NCI-H2107 treated with DMSO at 0.1 percent for 48 hours (cell line): ENCODE results near the gene ZNF644.

Source experiments
- DNase-seq: peaks from one replicate; lab custom pipeline; 2025; ENCODE audit not compliant: unreplicated experiment; lab: John Stamatoyannopoulos, UW

The ZNF644 gene

GRCh38 chr1:91022518-91022929, 689 bp upstream of the ZNF644 start:
- no peak for DNase-seq

- peak; percentile 79 for DNase-seq
Measured at GRCh38 chr1:91020967-91021685, 709 bp downstream of the ZNF644 start.

GRCh38 chr1:91020486-91020885, 1.3 kb downstream of the ZNF644 start:
- DNase-seq: no peak

- no peak for DNase-seq
Measured at GRCh38 chr1:91018006-91018405, 3.8 kb downstream of the ZNF644 start.

DNA sequence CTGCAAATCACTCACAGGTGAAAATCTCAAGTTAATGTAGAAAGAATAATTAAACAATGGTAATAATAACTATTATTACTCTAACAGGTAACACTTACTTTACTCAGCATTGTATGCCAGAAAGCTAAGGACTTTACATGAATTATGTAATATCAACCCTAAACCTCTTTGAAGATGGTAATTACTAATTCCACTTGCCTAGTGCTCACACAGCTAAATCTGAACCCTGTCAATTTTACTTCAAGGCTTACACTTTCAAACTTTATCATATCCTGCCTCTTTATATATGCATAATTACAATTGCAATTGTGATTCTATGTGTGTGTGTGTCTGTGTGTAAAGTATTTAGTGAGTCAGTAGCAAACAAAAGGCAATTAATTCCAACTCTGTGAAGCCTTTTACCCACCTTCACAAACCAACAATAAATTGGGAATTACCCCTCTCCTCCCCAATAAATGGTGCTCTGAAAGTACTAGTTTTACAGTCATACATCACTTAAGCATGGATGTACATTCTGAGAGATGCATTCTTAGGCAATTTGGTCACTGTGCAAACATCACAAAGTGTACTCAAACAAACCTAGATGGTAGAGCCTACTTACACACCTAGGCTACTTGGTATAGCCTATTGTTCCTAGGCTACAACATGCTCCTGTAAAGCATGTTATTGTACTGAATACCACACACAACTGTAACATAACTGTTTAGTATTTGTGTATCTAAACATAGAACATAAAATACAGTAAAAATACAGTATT, 5.9 kb downstream of the ZNF644 start:
- DNase-seq: no peak

- DNase-seq: no peak
Measured at GRCh38 chr1:91015358-91015780, 6.5 kb downstream of the ZNF644 start.

- DNase-seq: no peak
Measured at GRCh38 chr1:91014475-91014874, 7.4 kb downstream of the ZNF644 start.

DNA sequence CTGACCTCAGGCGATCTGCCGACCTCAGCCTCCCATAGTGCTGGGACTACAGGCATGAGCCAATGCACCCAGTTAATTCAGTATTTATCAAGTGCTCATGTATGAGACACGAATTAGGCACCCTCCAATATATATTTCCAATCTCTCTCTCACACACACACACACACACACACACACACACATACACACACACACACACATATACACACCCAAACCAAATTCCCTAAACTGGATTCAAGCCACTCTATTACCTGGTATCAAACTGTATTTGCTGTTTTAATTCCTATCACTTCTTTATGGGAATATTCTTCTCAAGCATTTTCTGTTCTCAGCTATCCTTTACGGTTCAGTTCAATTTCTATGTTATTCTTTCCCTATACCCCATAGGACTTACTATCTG, 8.5 kb downstream of the ZNF644 start:
- DNase-seq: no peak

GRCh38 chr1:91012196-91012595, 9.6 kb downstream of the ZNF644 start:
- no peak for DNase-seq

GRCh38 chr1:91011726-91012125, 10.1 kb downstream of the ZNF644 start:
- DNase-seq: no peak

DNA sequence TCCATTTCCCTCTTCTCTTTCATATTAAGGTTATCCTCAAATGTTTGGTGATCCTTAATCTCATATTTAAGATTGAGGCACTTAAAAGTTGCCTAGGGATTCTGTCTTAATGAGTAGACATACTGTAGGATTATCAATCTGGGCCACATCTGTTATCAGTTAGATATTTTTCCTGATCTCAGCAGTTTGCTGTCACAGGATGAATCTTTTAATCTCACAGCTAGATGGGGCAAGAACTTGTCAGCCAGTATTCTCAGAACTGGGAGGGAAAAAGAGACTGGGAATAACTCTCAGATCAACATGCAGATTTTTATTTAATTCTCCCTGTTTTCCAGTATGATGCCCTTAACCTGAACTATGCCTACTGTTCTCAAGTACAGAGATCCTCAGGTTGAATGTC, 14.0 kb downstream of the ZNF644 start:
- DNase-seq: no peak

GRCh38 chr1:91007092-91007491, 14.7 kb downstream of the ZNF644 start:
- DNase-seq: no peak

DNA sequence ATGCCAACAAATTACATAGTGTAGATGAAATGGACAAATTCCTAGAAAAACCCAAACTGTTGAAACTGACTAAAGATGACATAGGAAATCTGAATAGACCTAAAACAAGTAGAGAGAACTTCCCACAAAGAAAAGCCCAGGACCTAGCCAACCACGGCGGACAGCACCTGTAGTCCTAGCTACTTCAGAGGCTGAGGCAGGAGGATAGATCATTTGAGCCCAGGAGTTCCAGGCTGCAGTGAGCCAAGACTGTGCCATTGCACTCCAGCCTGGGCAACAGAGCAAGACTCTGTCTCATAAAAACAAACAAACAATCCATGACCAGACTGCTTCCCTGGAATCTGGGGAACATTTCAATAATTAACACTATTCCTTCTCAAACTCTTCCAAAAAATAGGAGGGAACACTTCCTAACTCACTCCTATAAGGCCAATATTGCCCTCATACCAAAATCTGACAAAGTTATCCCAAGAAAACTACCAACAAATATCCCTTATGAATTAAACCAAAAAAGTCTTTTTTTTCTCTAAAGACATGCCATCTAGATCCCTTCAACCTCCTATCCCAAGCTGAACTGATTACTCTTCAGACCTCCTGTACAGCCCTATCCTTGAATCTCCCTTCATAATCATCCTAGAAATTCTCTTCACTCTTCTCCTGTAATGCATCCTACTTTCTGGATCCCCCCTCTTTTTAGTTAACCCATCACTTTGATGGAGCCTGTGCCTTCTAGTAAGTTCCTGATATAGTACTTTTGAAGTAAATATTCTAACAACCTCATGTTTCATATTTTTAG, 15.5 kb downstream of the ZNF644 start:
- DNase-seq: no peak

DNA sequence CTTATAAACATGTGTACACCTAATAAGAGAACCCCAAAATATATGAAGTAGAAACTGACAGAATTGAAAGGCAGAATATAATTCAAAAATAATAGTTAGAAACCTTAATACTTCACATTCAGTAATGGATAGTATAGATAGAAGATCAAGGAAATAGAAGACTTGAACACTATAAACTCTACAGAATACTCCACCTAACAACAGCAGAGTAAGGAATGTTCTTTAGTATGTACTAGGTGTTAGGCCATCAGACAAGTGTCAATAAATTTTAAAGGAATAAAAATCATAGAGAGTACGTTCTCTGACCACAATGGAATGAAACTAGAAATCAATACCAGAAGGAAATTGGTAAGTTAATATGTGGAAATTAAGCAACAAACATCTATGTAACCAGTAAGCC, 16.6 kb downstream of the ZNF644 start:
- no peak for DNase-seq

DNA sequence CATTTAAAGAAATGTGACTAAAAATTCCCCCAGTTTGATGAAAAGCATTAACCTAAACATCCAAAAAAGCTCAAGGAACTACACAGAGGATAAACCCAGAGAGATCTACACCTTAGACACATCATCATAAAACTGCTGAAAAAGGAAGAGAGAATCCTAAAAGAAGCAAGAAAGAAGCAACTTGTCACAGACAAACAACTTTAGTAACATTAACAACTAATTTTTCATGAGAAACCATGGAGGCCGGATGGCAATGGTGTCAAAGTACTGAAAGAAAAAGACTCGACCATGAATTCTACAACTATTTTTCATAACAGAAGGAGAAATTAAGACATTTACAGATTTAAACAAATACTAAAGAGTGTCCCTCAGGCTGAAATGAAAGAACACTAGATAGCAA, 17.7 kb downstream of the ZNF644 start:
- DNase-seq: no peak

GRCh38 chr1:90996742-90997413, 25.0 kb downstream of the ZNF644 start:
- DNase-seq: no peak

- DNase-seq: no peak
Measured at GRCh38 chr1:90995311-90995894, 26.4 kb downstream of the ZNF644 start.

DNA sequence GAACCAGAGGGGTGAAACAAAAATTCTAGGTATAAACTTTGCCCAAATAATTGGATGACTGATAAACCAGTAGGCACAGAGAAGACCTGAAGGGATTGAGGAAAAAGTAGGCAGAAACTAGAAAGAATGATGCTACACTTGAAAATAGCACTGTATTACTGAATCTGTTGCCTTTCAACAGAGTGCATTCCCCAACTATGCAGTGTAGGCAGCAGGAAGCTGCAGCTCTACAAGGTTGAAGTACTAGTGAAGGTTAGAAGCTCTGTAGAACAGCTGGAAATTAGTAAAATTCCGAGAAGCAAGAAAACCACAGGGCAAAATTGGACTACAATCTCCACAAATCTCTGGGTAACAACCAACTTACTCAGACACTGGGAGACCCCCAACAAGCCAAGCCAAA, 27.4 kb downstream of the ZNF644 start:
- DNase-seq: no peak

GRCh38 chr1:90993245-90993644, 28.6 kb downstream of the ZNF644 start:
- DNase-seq: no peak

DNA sequence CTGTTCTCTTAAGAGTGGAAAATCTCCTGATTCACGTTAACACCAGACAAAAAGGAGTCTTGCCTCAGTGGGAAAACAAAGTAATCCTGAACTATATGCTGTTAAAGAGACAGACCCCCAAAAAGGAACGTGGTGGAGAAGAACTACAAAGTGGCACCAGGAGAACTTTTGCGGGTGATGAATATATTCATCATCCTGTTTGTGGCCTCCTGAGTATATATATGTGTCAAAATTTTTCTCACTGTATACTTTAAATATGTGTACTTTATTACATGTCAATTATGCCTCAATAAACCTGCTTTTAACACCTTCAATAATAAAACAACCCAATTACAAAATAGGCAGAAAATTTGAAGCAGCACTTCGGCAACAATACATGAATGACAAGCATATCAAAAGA, 31.1 kb downstream of the ZNF644 start:
- DNase-seq: no peak

DNA sequence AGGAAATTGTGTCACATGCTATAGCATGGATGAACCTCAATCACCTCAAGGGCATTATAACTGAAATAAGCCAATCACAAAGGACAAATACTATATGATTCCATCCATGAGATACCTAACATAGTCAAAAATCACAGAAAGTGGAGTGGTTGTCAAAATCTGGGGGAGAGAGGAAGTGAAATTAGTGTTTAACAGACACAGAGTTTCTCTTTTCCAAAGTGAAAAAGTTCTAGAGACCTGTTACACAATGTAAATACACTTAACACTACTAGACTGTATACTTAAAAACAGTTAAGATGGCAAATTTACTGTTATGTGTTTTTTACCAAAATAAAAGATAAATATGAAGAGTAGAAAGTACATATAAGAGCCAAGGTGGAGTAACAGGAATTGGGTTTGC, 31.8 kb downstream of the ZNF644 start:
- DNase-seq: no peak
